ENCODE data around the gene MEI1. TPM values are rescaled to one million over a fixed set of nuclear protein-coding genes. Genes with fewer than 3 reads are reported as not detected.
"Not testable (repeated sequence)": the region's sequence is repeated elsewhere in the genome, so short reads cannot be mapped to it uniquely, and the experiment has no call there.

MEI1 gene
- total RNA-seq, 1 donor from 2014 or later: 1.3 TPM

- H3K36me3 Mint-ChIP-seq: no peaks in the 10 kb centered on the region
Observed at GRCh38 chr22:41732096-41732772, 32.9 kb downstream of the MEI1 start.

GRCh38 chr22:41733241-41733640 lies 33.9 kb downstream of the MEI1 start:
- H3K9me3 Mint-ChIP-seq; DNase-seq (ENCODE audit: low spot score in 2 of 2, unreplicated experiment in 2 of 2); H3K4me1 Mint-ChIP-seq; H3K4me3 Mint-ChIP-seq; H3K27me3 Mint-ChIP-seq (ENCODE audit: low read depth); H3K36me3 Mint-ChIP-seq; H3K27ac Mint-ChIP-seq: not testable (repeated sequence)

More at GRCh38 chr22:41732096-41732772, 32.9 kb downstream of the MEI1 start:
- Mint-ChIP-seq H3K27ac (no peak overlapping the region), H3K4me1 (no peaks in the 10 kb centered on the region), H3K4me3 (no peak overlapping the region), H3K27me3 (ENCODE audit: low read depth) (no peaks in the 10 kb centered on the region), H3K9me3 (no peaks in the 10 kb centered on the region)
- TF ChIP-seq CTCF (IDR thresholded peaks at IDR 0.05; ENCODE audit: unreplicated experiment): no peak
- no peak for DNase-seq (ENCODE audit: low spot score in 2 of 2, unreplicated experiment in 2 of 2)

DNA sequence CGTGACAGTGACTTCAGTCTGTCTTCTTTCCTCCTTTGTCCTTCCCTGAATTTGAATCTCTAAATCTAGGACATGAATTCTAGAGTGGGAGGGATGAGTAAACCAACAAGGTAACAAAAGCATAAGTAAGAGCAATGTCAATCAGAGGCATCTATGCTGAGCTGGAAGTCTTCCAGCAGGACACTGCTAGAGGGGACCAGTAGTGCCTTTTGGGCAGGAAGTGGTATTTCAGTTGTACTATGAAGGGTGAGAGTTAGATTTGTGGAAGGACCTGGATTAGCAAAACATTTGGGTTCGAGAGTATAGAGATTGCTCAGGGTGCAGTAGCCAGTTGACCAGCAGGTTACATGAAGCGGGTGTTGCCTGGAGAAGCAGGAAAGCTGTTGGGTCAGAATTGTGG lies 40.3 kb downstream of the MEI1 start:
- no peaks in the 10 kb centered on the region for H3K9me3 Mint-ChIP-seq
- no peak for DNase-seq (ENCODE audit: low spot score in 2 of 2, unreplicated experiment in 2 of 2)
- peaks cover 6% of the 10 kb centered on the region for H3K4me1 Mint-ChIP-seq
- no peak overlapping the region for H3K4me3 Mint-ChIP-seq
- no peaks in the 10 kb centered on the region for H3K36me3 Mint-ChIP-seq
- no peak overlapping the region for H3K27ac Mint-ChIP-seq
- TF ChIP-seq CTCF (IDR thresholded peaks at IDR 0.05; ENCODE audit: unreplicated experiment): no peak
- peaks cover 11% of the 10 kb centered on the region for H3K27me3 Mint-ChIP-seq (ENCODE audit: low read depth)

- no peak overlapping the region for H3K27ac Mint-ChIP-seq
- peaks cover 6% of the 10 kb centered on the region for H3K4me1 Mint-ChIP-seq
- peaks cover 29% of the 10 kb centered on the region for H3K27me3 Mint-ChIP-seq (ENCODE audit: low read depth)
- no peaks in the 10 kb centered on the region for H3K9me3 Mint-ChIP-seq
- DNase-seq (ENCODE audit: low spot score in 2 of 2, unreplicated experiment in 2 of 2): no peak
- no peak overlapping the region for H3K4me3 Mint-ChIP-seq
- H3K36me3 Mint-ChIP-seq: no peaks in the 10 kb centered on the region
- TF ChIP-seq CTCF (IDR thresholded peaks at IDR 0.05; ENCODE audit: unreplicated experiment): no peak
Observed at GRCh38 chr22:41742918-41743317, 43.6 kb downstream of the MEI1 start.

DNA sequence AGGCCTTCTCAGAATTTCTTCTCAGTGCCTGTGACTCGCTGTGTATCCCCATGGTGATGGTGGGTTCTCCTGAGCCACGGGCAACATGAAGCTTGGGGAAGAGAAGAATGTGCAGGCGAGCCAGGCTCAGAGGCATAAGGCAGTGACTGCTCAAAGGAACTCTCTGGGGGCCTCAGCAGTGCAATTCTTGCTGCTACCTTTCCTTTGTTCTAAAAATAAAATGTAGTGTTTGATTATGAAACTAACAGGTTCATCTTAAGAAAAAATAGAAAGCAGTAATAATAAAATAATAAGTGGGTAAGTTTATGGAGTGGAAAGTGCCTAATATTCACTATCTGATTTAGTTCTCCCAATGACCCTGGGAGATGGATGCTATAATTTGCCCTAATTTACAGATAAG lies 46.7 kb downstream of the MEI1 start:
- H3K27me3 Mint-ChIP-seq (ENCODE audit: low read depth): peaks cover 33% of the 10 kb centered on the region
- H3K9me3 Mint-ChIP-seq: no peaks in the 10 kb centered on the region

More for the DNA sequence above, 46.7 kb downstream of the MEI1 start:
- no peak for TF ChIP-seq CTCF (IDR thresholded peaks at IDR 0.05; ENCODE audit: unreplicated experiment)
- no peak for DNase-seq (ENCODE audit: low spot score in 2 of 2, unreplicated experiment in 2 of 2)
- no peak overlapping the region for H3K4me3 Mint-ChIP-seq
- H3K27ac Mint-ChIP-seq: no peak overlapping the region
- no peaks in the 10 kb centered on the region for H3K4me1 Mint-ChIP-seq
- H3K36me3 Mint-ChIP-seq: no peaks in the 10 kb centered on the region
